ENCODE results near the gene CTDP1.

The CTDP1 gene

DNA sequence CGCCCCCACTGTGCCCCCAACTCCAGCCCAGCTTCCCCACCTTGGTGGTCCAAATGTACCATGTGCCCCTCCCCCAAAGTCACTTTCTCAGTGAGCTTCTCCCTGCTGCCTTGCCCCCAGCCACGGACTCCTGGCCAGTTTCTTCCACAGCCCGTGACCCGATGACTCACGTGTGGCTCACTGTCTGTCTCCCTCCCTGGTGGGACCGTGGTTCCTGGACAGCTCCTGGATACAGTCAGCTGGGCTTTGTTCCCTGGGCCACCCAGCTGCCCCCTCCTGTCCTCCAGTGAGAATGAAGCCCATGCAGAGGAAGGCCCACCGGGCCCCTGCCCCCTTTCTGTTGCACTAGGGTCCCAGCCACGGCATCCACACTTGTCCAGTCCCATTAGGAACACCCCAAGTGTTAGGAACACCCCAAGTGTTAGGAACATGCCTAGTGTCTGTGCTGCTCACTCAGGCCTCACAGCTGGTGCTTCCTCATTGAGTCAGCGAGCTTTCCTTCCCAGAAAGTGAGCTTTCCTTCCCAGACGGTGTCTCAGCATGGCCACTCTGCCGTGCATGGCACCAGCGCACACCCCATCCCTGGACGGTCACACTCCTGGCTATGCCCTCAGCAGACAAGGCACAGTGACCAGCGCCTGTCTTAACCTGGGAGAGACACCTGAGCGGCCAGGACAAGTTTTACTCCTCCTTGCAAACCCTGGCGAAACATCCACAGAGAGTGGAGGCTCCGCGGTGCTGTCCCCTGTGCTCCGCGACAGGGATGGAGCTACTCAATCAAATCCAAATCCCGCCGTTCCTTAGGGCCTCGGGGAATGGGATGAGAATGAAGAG is 44.8 kb upstream of the CTDP1 start:
- no peak for DNase-seq (ENCODE audit: low spot score)

GRCh38 chr18:79635427-79635726 is 44.2 kb upstream of the CTDP1 start:
- in situ Hi-C loops (cut with MboI; ENCODE audit: low pct_unique_long_range_greater_than_20kb, low sequenced_read_pairs, unreplicated experiment): no loop called here
- no peak for DNase-seq (ENCODE audit: low spot score)
- no peak for TF ChIP-seq CTCF (IDR thresholded peaks at IDR 0.05; ENCODE audit: extremely low read depth, insufficient read depth, missing control alignments)

More for the DNA sequence above, 44.8 kb upstream of the CTDP1 start:
- in situ Hi-C loops (cut with MboI; ENCODE audit: low pct_unique_long_range_greater_than_20kb, low sequenced_read_pairs, unreplicated experiment): no loop called here
- no peak for TF ChIP-seq CTCF (IDR thresholded peaks at IDR 0.05; ENCODE audit: extremely low read depth, insufficient read depth, missing control alignments)

- in situ Hi-C loops (cut with MboI; ENCODE audit: low pct_unique_long_range_greater_than_20kb, low sequenced_read_pairs, unreplicated experiment): no loop called here
- no peak for DNase-seq (ENCODE audit: low spot score)
- TF ChIP-seq CTCF (IDR thresholded peaks at IDR 0.05; ENCODE audit: extremely low read depth, insufficient read depth, missing control alignments): no peak
Observed at GRCh38 chr18:79637181-79637920, 42.3 kb upstream of the CTDP1 start.

DNA sequence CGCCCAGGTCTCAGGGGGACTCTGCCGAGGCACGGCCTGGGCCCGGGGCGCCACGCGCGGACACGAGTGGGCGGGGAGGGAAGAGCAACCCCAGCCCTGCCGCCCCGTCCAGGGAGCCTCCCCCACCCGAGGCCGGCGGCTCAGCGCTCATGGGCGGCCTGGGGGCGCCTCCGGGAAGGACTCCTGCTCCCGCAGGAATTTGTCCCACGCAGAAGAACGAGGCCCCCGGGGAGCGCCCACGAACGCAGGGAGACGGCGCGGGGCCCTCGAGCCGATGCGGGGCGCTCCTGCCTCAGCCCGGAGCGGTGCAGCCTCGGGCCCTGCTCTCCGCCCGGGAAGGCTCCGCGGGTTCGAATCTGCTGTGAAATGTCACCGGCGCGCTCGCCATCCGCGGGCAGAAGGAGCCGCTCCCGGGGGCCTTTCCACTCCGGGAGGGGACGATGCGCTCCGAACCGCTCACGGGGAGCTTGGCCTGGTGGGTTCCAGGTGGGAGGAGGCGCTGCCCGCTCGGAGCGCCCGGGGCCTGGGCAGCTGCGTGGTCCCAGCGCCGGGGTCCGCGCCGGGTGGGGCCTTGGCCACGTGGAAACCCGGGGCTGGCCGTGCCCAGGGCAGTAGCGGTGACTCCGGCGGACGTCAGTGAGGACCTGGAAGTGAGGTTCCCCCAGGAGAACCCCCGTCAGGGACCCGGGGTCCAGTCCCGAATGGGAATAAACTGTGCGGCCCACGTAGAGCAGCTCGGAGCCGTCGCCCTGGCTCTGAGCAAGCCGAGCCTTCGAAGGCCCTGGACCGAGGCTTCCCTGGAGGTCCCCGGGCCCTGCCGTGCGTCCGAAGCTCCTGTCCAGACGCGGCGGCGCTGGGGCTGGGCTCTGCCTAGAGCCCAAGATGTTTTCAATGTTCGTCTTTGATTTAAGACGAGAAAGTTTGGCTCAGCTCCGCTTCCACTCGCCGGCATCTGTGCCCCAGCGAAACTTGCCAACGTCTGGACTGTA is 41.4 kb upstream of the CTDP1 start:
- TF ChIP-seq CTCF (IDR thresholded peaks at IDR 0.05; ENCODE audit: extremely low read depth, insufficient read depth, missing control alignments): no peak
- no peak for DNase-seq (ENCODE audit: low spot score)
- in situ Hi-C loops (cut with MboI; ENCODE audit: low pct_unique_long_range_greater_than_20kb, low sequenced_read_pairs, unreplicated experiment): no loop called here

DNA sequence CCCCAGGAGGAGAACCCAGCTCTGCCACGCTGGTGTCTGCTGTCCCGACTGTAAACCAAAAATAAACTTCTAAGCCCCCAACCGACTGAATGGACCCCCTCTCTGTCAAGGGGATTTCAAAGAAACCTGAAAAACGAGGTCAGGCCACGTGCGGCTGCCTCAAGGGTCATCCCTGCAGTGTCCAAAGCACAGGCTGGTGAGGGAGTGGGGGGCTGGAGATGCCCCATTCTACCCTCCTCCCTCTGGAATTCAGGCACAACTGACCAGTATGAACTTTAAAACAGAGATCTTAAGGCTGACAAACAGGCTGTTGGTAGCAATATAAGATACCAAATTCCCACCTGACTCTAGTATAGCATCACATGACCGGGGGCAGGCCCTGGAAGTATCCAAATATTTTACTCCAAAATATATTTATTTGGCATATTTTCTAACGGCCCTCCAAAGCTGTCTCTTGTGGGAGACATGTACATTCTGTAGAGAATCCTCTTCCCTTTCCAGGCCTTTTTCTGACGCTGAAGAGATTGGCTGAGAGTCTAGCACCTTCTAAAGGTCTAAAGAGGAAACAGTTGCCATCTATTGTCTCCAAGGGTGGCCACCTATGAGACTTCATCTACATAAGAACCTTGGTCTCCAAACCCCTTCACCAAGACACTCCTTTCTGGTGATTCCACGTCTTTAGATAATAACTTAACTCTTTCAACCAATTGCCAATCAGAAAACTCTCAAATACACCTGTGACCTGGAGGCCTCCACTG is 40.4 kb upstream of the CTDP1 start:
- in situ Hi-C loops (cut with MboI; ENCODE audit: low pct_unique_long_range_greater_than_20kb, low sequenced_read_pairs, unreplicated experiment): no loop called here
- peak; percentile 20 for TF ChIP-seq CTCF (IDR thresholded peaks at IDR 0.05; ENCODE audit: extremely low read depth, insufficient read depth, missing control alignments)
- DNase-seq (ENCODE audit: low spot score): no peak

All from GM13977 (cell line).